ENCODE data around the gene TMEM168.
"Not testable (repeated sequence)": the region's sequence is repeated elsewhere in the genome, so short reads cannot be mapped to it uniquely, and the experiment has no call there.

The TMEM168 gene

GRCh38 chr7:112789817-112790585 lies at the start of gene TMEM168:
TMEM168 (minus strand) TSS chr7:112790393; CDS start chr7:112784825, 5,568 bp downstream.
- DNase-seq, result peak; percentile 82

GRCh38 chr7:112835928-112836327 lies 45.7 kb upstream of the TMEM168 start:
- not testable (repeated sequence) for DNase-seq

GRCh38 chr7:112833082-112833481 lies 42.9 kb upstream of the TMEM168 start:
- no peak for DNase-seq

GRCh38 chr7:112830769-112831168 lies 40.6 kb upstream of the TMEM168 start:
- no peak for DNase-seq

- no peak for DNase-seq
Measured at GRCh38 chr7:112828696-112829095, 38.5 kb upstream of the TMEM168 start.

- DNase-seq, result no peak
Measured at GRCh38 chr7:112821345-112821744, 31.2 kb upstream of the TMEM168 start.

GRCh38 chr7:112819536-112819935 lies 29.3 kb upstream of the TMEM168 start:
- DNase-seq, result no peak

- DNase-seq, result no peak
Measured at GRCh38 chr7:112806156-112806555, 16.0 kb upstream of the TMEM168 start.

GRCh38 chr7:112802406-112802805 lies 12.2 kb upstream of the TMEM168 start:
- no peak for DNase-seq

- DNase-seq, result no peak
Measured at GRCh38 chr7:112800486-112800885, 10.3 kb upstream of the TMEM168 start.

GRCh38 chr7:112799448-112800120 lies 9.4 kb upstream of the TMEM168 start:
- no peak for DNase-seq

- no peak for DNase-seq
Measured at GRCh38 chr7:112798274-112799159, 8.3 kb upstream of the TMEM168 start.

GRCh38 chr7:112796552-112796951 lies 6.4 kb upstream of the TMEM168 start:
- DNase-seq, result not testable (repeated sequence)

GRCh38 chr7:112792441-112792840 lies 2.2 kb upstream of the TMEM168 start:
- DNase-seq, result no peak

- DNase-seq, result no peak
Measured at GRCh38 chr7:112791465-112792168, 1.4 kb upstream of the TMEM168 start.

- DNase-seq, result no peak
Measured at GRCh38 chr7:112790586-112791003, 402 bp upstream of the TMEM168 start.

GRCh38 chr7:112789453-112789816 lies 758 bp downstream of the TMEM168 start:
- no peak for DNase-seq

- DNase-seq, result no peak
Measured at GRCh38 chr7:112788778-112789343, 1.3 kb downstream of the TMEM168 start.

- no peak for DNase-seq
Measured at GRCh38 chr7:112784603-112785002, 5.6 kb downstream of the TMEM168 start.

GRCh38 chr7:112782498-112782897 lies 7.7 kb downstream of the TMEM168 start:
- no peak for DNase-seq

- DNase-seq, result no peak
Measured at GRCh38 chr7:112781558-112781957, 8.6 kb downstream of the TMEM168 start.

- no peak for DNase-seq
Measured at GRCh38 chr7:112781110-112781509, 9.1 kb downstream of the TMEM168 start.
